ENCODE results near the gene HTT-AS. TPM values are rescaled to one million over a fixed set of nuclear protein-coding genes. Genes with fewer than 3 reads are reported as not detected.
"Not testable (repeated sequence)": the region's sequence is repeated elsewhere in the genome, so short reads cannot be mapped to it uniquely, and the experiment has no call there.

The HTT-AS gene
- polyA plus RNA-seq, 12 donors, result 0.42 to 0.54 TPM; not detected in 10

- not testable (repeated sequence) for DNase-seq
Observed at GRCh38 chr4:3051141-3051897, 23.0 kb downstream of the HTT-AS start.

GRCh38 chr4:3047464-3048286, 26.7 kb downstream of the HTT-AS start:
- DNase-seq, result no peak

GRCh38 chr4:3046623-3047022, 27.7 kb downstream of the HTT-AS start:
- DNase-seq, result no peak

- DNase-seq, result no peak
Observed at GRCh38 chr4:3046162-3046561, 28.2 kb downstream of the HTT-AS start.

GRCh38 chr4:3044870-3045819, 29.2 kb downstream of the HTT-AS start:
- no peak for DNase-seq

GRCh38 chr4:3043282-3044020, 30.9 kb downstream of the HTT-AS start:
- DNase-seq, result no peak

- no peak for DNase-seq
Observed at GRCh38 chr4:3042226-3042625, 32.1 kb downstream of the HTT-AS start.

- DNase-seq, result peak; percentile 58
Observed at GRCh38 chr4:3041192-3042142, 32.9 kb downstream of the HTT-AS start.

- no peak for DNase-seq
Observed at GRCh38 chr4:3040452-3041191, 33.7 kb downstream of the HTT-AS start.

GRCh38 chr4:3039706-3040366, 34.5 kb downstream of the HTT-AS start:
- no peak for DNase-seq

GRCh38 chr4:3037957-3038461, 36.3 kb downstream of the HTT-AS start:
- DNase-seq, result no peak

- no peak for DNase-seq
Observed at GRCh38 chr4:3036131-3036952, 38.0 kb downstream of the HTT-AS start.

GRCh38 chr4:3035674-3036073, 38.7 kb downstream of the HTT-AS start:
- DNase-seq, result no peak

GRCh38 chr4:3035249-3035648, 39.1 kb downstream of the HTT-AS start:
- DNase-seq, result no peak

- no peak for DNase-seq
Observed at GRCh38 chr4:3034231-3034630, 40.1 kb downstream of the HTT-AS start.

- no peak for DNase-seq
Observed at GRCh38 chr4:3031357-3032082, 42.8 kb downstream of the HTT-AS start.

Measured in muscle of arm (tissue), 12 donors.